SU-DHL-6 (cell line): ENCODE results near the gene DMD.

ENCODE experiments used
- EZH2phosphoT487 ChIP-seq: fragments of 200-600 bp; sonication (generic), shearing (Covaris generic); conservative IDR thresholded peaks from 2 replicates; pipeline ENCODE4 v1.6.1; 2018; ENCODE audit warnings: mild to moderate bottlenecking, antibody characterized with exemption, low read length, moderate library complexity, mixed read lengths
- TF ChIP-seq, protein P1 (sequence below): fragments of 200-600 bp; sonication (generic); IDR thresholded peaks from one replicate; pipeline ENCODE4 v1.5.1; 2017; ENCODE audit warnings: antibody characterized with exemption, mild to moderate bottlenecking, low read length, moderate library complexity; ENCODE audit not compliant: insufficient read depth, poor library complexity, severe bottlenecking

DNA sequence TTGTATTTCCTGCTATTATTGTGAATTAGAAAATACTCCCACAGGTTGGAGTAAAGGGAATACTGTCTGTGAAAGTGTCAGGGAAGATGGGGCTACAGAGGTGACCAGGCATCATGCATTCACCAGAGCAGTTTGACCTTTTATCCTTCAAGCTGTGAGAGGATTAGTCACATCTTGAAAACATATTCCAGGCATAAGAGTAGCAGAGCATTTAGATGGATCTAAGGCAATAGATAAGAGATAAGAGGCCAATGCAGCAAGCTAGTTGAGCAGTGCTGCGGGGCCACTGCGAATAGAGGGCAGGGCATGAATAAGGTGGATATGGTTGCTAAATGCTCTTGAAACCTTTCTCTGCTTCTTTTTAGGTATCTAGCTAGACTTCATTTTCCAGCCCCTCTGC, 1668.8 kb downstream of the DMD start:
- TF ChIP-seq, protein P1, sequence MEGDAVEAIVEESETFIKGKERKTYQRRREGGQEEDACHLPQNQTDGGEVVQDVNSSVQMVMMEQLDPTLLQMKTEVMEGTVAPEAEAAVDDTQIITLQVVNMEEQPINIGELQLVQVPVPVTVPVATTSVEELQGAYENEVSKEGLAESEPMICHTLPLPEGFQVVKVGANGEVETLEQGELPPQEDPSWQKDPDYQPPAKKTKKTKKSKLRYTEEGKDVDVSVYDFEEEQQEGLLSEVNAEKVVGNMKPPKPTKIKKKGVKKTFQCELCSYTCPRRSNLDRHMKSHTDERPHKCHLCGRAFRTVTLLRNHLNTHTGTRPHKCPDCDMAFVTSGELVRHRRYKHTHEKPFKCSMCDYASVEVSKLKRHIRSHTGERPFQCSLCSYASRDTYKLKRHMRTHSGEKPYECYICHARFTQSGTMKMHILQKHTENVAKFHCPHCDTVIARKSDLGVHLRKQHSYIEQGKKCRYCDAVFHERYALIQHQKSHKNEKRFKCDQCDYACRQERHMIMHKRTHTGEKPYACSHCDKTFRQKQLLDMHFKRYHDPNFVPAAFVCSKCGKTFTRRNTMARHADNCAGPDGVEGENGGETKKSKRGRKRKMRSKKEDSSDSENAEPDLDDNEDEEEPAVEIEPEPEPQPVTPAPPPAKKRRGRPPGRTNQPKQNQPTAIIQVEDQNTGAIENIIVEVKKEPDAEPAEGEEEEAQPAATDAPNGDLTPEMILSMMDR, result no peak
- no peak for TF ChIP-seq EZH2phosphoT487
